ENCODE results near the gene PLAC8. TPM values are rescaled to one million over a fixed set of nuclear protein-coding genes. Genes with fewer than 3 reads are reported as not detected.
"Not testable (repeated sequence)": the region's sequence is repeated elsewhere in the genome, so short reads cannot be mapped to it uniquely, and the experiment has no call there.

The PLAC8 gene
- total RNA-seq, 2 donors from 2014 or later: 246 to 715 TPM

DNA sequence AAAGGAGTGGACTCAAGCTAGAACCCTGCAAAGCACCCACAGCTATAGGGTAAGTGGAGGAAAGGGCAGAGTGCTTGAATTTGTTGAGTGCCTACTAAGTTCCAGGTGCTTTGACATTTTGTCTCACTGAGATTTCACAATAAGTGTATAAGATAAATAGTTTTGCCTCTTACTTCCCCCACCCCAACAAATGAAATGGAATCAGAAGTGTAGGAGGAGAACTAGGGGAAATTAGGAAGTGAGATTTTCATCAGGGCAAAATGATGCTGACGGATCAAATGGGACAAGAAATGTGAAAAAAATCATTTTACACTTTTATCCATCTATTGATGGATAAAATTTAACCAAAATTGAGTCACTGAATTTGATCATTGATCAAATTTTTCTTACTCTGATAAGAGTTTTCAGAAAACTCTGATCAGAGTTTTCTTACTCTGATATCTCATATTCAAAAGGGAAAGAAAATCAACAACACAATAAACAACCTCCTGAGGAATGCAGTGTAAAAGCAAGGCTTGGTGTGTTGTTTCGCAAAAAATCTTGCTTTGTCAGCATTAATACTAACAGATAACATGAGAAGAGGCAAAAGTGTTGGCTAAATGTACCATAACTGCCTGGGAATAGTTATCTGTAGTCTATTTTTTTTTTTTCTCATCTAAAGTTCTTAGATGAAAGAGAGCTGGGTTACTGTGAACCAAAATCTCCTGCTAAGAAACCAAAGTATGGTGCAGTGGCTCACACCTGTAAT is 24.9 kb downstream of the PLAC8 start:
- H3K9me3 ChIP-seq: no peaks in the 10 kb centered on the region
- no peak for DNase-seq
- intact Hi-C loops (cut with DNase I): no loop called here
- no peaks in the 10 kb centered on the region for H3K27me3 ChIP-seq
- no peaks in the 10 kb centered on the region for H3K36me3 ChIP-seq
- H3K4me1 ChIP-seq: no peaks in the 10 kb centered on the region
- H3K27ac ChIP-seq: no peak overlapping the region
- no peak overlapping the region for H3K4me3 ChIP-seq
- no peak for TF ChIP-seq CTCF (IDR thresholded peaks at IDR 0.05)
- no peak overlapping the region for H3K9ac ChIP-seq (ENCODE audit: low read depth in 2 of 2, low read length in 2 of 2)

GRCh38 chr4:83084956-83085355 is 29.6 kb downstream of the PLAC8 start:
- H3K4me1 ChIP-seq; H3K4me3 ChIP-seq; H3K9me3 ChIP-seq; H3K36me3 ChIP-seq; DNase-seq; H3K27me3 ChIP-seq; H3K9ac ChIP-seq (ENCODE audit: low read depth in 2 of 2, low read length in 2 of 2); H3K27ac ChIP-seq; intact Hi-C loops (cut with DNase I): not testable (repeated sequence)

GRCh38 chr4:83083925-83084475 is 30.5 kb downstream of the PLAC8 start:
- Histone ChIP-seq H3K9ac (ENCODE audit: low read depth in 2 of 2, low read length in 2 of 2) (no peak overlapping the region), H3K4me3 (no peak overlapping the region), H3K27ac (no peak overlapping the region), H3K4me1 (no peaks in the 10 kb centered on the region), H3K27me3 (no peaks in the 10 kb centered on the region), H3K9me3 (no peaks in the 10 kb centered on the region), H3K36me3 (no peaks in the 10 kb centered on the region)
- DNase-seq: no peak
- intact Hi-C loops (cut with DNase I): no loop called here
- no peak for TF ChIP-seq CTCF (IDR thresholded peaks at IDR 0.05)

DNA sequence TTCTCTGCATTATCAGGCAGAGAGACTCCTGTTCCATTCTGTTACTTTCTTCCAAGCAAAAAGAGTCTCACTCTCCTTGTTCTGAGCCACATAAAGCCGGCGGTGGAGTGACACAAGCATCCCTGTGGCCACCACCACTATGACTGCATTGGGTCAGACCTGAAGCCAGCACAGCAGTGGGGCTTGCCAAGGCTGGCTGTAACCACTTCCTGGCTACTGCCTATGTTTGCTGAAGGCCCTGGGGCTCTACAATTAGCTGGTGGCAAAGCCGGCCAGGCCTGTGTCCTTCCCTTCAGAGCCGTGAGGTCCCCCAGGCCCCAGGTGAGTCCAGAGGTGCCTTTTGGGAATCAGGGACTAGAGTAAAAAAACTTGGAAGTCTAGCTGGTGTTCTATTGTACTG is 31.8 kb downstream of the PLAC8 start:
- H3K27ac ChIP-seq: no peak overlapping the region
- H3K4me1 ChIP-seq: no peaks in the 10 kb centered on the region
- H3K36me3 ChIP-seq: no peaks in the 10 kb centered on the region
- no peak for DNase-seq
- H3K4me3 ChIP-seq: no peak overlapping the region
- H3K9ac ChIP-seq (ENCODE audit: low read depth in 2 of 2, low read length in 2 of 2): no peak overlapping the region
- no peaks in the 10 kb centered on the region for H3K27me3 ChIP-seq
- intact Hi-C loops (cut with DNase I): no loop called here
- no peaks in the 10 kb centered on the region for H3K9me3 ChIP-seq
- no peak for TF ChIP-seq CTCF (IDR thresholded peaks at IDR 0.05)

- Histone ChIP-seq H3K9me3 (no peaks in the 10 kb centered on the region), H3K4me3 (no peak overlapping the region), H3K27ac (no peak overlapping the region), H3K9ac (ENCODE audit: low read depth in 2 of 2, low read length in 2 of 2) (no peak overlapping the region), H3K4me1 (no peaks in the 10 kb centered on the region), H3K27me3 (no peaks in the 10 kb centered on the region), H3K36me3 (no peaks in the 10 kb centered on the region)
- intact Hi-C loops (cut with DNase I): no loop called here
- DNase-seq: no peak
- no peak for TF ChIP-seq CTCF (IDR thresholded peaks at IDR 0.05)
These were observed 34.0 kb downstream of the PLAC8 start for GRCh38 chr4:83080561-83080960.
